HG02852 (cell line): Measurements from ENCODE around the gene PIK3R1.

Experiments
- ATAC-seq: cut with Tn5 transposase; IDR thresholded peaks from one replicate; pipeline ENCODE4 v1.9.1; 2021; ENCODE audit warnings: mild to moderate bottlenecking, moderate library complexity; ENCODE audit not compliant: unreplicated experiment

The PIK3R1 gene

DNA sequence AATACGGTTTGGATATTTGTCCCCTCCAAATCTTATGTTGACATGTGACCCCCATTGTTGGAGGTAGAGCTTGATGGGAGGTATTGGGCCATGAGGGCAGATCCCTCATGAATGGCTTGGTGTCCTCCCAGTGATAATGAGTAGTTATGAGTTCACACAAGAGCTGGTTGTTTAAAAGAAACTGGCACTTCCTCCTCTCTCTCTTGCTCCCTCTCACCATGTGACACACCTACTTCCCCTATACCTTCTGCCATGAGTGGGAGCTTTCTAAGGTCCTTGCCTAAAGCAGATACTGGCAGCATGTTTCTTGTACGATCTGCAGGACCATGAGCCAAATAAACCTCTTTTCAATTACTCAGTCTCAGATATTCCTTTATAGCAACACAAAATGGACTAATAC is 132.0 kb downstream of the PIK3R1 start:
- no peak for ATAC-seq

- ATAC-seq: no peak
These were observed 133.1 kb downstream of the PIK3R1 start for GRCh38 chr5:68348447-68349222.

DNA sequence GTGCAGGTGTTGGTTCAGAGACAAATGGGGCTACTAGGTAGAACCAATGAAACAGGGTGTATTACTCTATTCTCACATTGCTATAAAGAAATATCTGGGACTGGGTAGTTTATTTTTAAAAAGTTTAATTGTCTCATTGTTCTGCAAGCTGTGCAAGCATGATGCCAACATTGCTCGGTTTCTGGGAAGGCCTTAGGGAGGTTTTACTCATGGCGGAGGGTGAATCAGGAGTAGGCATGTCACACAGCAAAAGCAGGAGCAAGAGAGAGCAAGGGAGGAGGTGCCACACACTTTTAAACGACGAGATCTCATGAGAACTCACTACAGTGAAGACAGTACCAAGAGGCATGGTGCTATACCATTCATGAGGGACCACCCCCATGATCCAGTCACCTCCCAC is 134.6 kb downstream of the PIK3R1 start:
- ATAC-seq: no peak
